HepG2 (cell line): ENCODE results near the gene KIF25. TPM values are rescaled to one million over a fixed set of nuclear protein-coding genes. Genes with fewer than 3 reads are reported as not detected.

Source experiments
- ATAC-seq: fragments of 200-7000 bp; cut with Tn5 transposase; 3 replicates; pipeline ENCODE4 v1.9.1; 2020; ENCODE audit warnings: mild to moderate bottlenecking, moderate library complexity
- BruUV-seq: library from RNA; stranded (reverse); fragments of 400-500 nt; replicated peaks from 2 replicates; lab custom pipeline; 2021; lab: Mats Ljungman, UMichigan
- CTCF ChIA-PET: fragments of 300-600 bp; formaldehyde crosslinking; extraction: SDS; loops from one replicate; lab custom pipeline; 2021; ENCODE audit warnings: low total read pairs, inconsistent platforms, low intra/inter-chr PET ratio; lab: Yijun Ruan, JAX
- POLR2A ChIA-PET: fragments of 350-600 bp; sonication (Branson Sonifier 250); formaldehyde crosslinking; loops from one replicate; lab custom pipeline; 2020; ENCODE audit warnings: antibody characterized with exemption, inconsistent platforms; lab: Yijun Ruan, JAX
- DNase-seq: peaks from one replicate; pipeline ENCODE4 v3.0.0-alpha.2; 2015; ENCODE audit warnings: low spot score
- FAIRE-seq: peaks from 3 replicates; lab custom pipeline; 2011; peaks lifted over from hg19 to GRCh38; lab: Jason Lieb, UNC
- H2AFZ ChIP-seq: one replicate; pipeline ENCODE4 v1.6.1; 2011; ENCODE audit warnings: low read length, inconsistent platforms
- H3K27ac ChIP-seq: fragments of 300-600 bp; 3 replicates; pipeline ENCODE4 v1.8.0; 2011; ENCODE audit warnings: mixed run types, mild to moderate bottlenecking, mixed read lengths, low read length, inconsistent platforms; ENCODE audit not compliant: insufficient read depth; ENCODE audit errors: extremely low read length
- H3K27me3 ChIP-seq, 2 experiments: fragments of 200-600 bp in 1 of 2; 2 replicates in 1 of 2; 3 replicates in 1 of 2; pipeline versions ENCODE4 v1.6.0 to v1.8.0; 2011; ENCODE audit warnings: low read length in 2 of 2, mild to moderate bottlenecking in 2 of 2, moderate library complexity in 2 of 2, inconsistent platforms in 1 of 2; ENCODE audit not compliant: insufficient read depth in 2 of 2, control insufficient read depth in 1 of 2
- H3K36me3 ChIP-seq, 2 experiments: fragments of 200-600 bp in 1 of 2; replicated peaks in 1 of 2; 2 replicates in 1 of 2; 3 replicates in 1 of 2; pipeline versions ENCODE4 v1.5.1 to v1.8.0; 2011; ENCODE audit warnings: low read length in 2 of 2, inconsistent platforms in 1 of 2; ENCODE audit not compliant: insufficient read depth in 2 of 2, control insufficient read depth in 1 of 2
- H3K4me1 ChIP-seq: 2 replicates; pipeline ENCODE4 v1.5.1; 2012; ENCODE audit warnings: low read length, inconsistent platforms; ENCODE audit not compliant: insufficient read depth
- H3K4me2 ChIP-seq: 2 replicates; pipeline ENCODE4 v1.6.0; 2011; ENCODE audit warnings: low read depth, low read length, inconsistent platforms
- H3K4me3 ChIP-seq, 3 experiments: fragments of 200-600 bp in 1 of 3; sonication (generic), shearing (Covaris generic) in 1 of 3; replicated peaks in 1 of 3; 2 replicates each; pipeline ENCODE4 v1.5.1; 2011 to 2016; ENCODE audit warnings: low read length in 3 of 3, inconsistent platforms in 2 of 3, low read depth in 2 of 3, mild to moderate bottlenecking in 2 of 3, control low read depth in 1 of 3, mixed read lengths in 1 of 3; ENCODE audit not compliant: insufficient read depth in 1 of 3
- H3K79me2 ChIP-seq: one replicate; pipeline ENCODE4 v1.6.1; 2011; ENCODE audit warnings: low read length, inconsistent platforms; ENCODE audit not compliant: insufficient read depth
- H3K9ac ChIP-seq: 2 replicates; pipeline ENCODE4 v1.6.0; 2011; ENCODE audit warnings: mild to moderate bottlenecking, low read depth, low read length, inconsistent platforms; ENCODE audit not compliant: insufficient read depth
- H3K9me3 ChIP-seq: 2 replicates; pipeline ENCODE4 v1.5.1; 2012; ENCODE audit warnings: mild to moderate bottlenecking, low read length
- H4K20me1 ChIP-seq: 2 replicates; pipeline ENCODE4 v1.6.0; 2011; ENCODE audit warnings: inconsistent platforms, mild to moderate bottlenecking, low read length, moderate library complexity; ENCODE audit not compliant: insufficient read depth
- CCAR2 ChIP-seq: fragments of 200-400 bp; formaldehyde crosslinking; optimal IDR thresholded peaks from 2 replicates; pipeline ENCODE3; 2018; ENCODE audit warnings: low read depth, mild to moderate bottlenecking, low read length, moderate library complexity
- KAT7 ChIP-seq: IDR thresholded peaks from 2 replicates; pipeline ENCODE4 v1.6.1; 2018; ENCODE audit warnings: borderline replicate concordance, missing compliant biosample characterization
- RARG ChIP-seq: sonication (generic); formaldehyde crosslinking; IDR thresholded peaks from 2 replicates; pipeline ENCODE4 v1.4.0; 2020; ENCODE audit warnings: low read depth, mild to moderate bottlenecking, missing genetic modification reagents
- TEAD3 ChIP-seq: optimal IDR thresholded peaks from 2 replicates; pipeline ENCODE3; 2016; ENCODE audit warnings: borderline replicate concordance
- ZNF720 ChIP-seq: sonication (generic); formaldehyde crosslinking; IDR thresholded peaks from 2 replicates; pipeline ENCODE4 v1.4.0; 2020; ENCODE audit warnings: missing genetic modification reagents
- ZNF768 ChIP-seq: sonication (generic); formaldehyde crosslinking; IDR thresholded peaks from 2 replicates; pipeline ENCODE4 v1.4.0; 2020; ENCODE audit warnings: missing genetic modification reagents
- WGBS: methylation state at CpG from one replicate; pipeline ENCODE4 v1.1.6; 2017; ENCODE audit warnings: low lambda C conversion rate; 5-methylcytosine and 5-hydroxymethylcytosine counted together
- in situ Hi-C: cut with HindIII; loops from 2 replicates; pipeline ENCODE4 v1.10.0; 2017; ENCODE audit warnings: low pct_unique_long_range_greater_than_20kb; ENCODE audit not compliant: extremely low pct_ligation_motif_present
- intact Hi-C: fragments of 100-400 bp; cut with micrococcal nuclease; formaldehyde crosslinking; loops from one replicate; pipeline ENCODE4 v1.10.0; 2022; ENCODE audit not compliant: unreplicated experiment
- polyA plus RNA-seq, 8 experiments: library from polyadenylated mRNA; depleted of rRNA in 3 of 8; stranded (reverse) in 7 of 8; unstranded in 1 of 8; fragments of >200 nt; fragmentation: Illumina TruSeq in 4 of 8; extraction: Trizol in 4 of 8; gene quantifications; 2 replicates each; pipeline versions ENCODE4 v1.2.1 to v1.2.3, GENCODE V29; 2011 to 2016; ENCODE audit warnings: low read depth in 4 of 8, missing spikeins in 1 of 8, mixed read lengths in 1 of 8; ENCODE audit not compliant: insufficient read depth in 1 of 8
- total RNA-seq, 5 experiments: library from RNA; depleted of rRNA; stranded (reverse); fragments of >200 nt; fragmentation: Illumina TruSeq; extraction: Trizol; gene quantifications; 2 replicates each; pipeline ENCODE4 v1.2.3, GENCODE V29; 2016; ENCODE audit warnings: low read depth in 1 of 5
- TF ChIP-seq, protein P1 (sequence below): sonication (generic); formaldehyde crosslinking; IDR thresholded peaks from 2 replicates; pipeline ENCODE4 v1.8.1; 2023; ENCODE audit warnings: mild to moderate bottlenecking, missing genetic modification reagents
- TF ChIP-seq, protein P2 (sequence below): sonication (generic); formaldehyde crosslinking; IDR thresholded peaks from 2 replicates; pipeline ENCODE4 v1.4.0; 2020; ENCODE audit warnings: missing genetic modification reagents
- TF ChIP-seq, protein P3 (sequence below): sonication (generic); formaldehyde crosslinking; IDR thresholded peaks from 2 replicates; pipeline ENCODE4 v1.9.0; 2022; ENCODE audit warnings: low read depth, missing genetic modification reagents
- TF ChIP-seq, protein P4 (sequence below): sonication (generic); formaldehyde crosslinking; IDR thresholded peaks from 2 replicates; pipeline ENCODE4 v1.5.0; 2020; ENCODE audit warnings: mild to moderate bottlenecking, missing genetic modification reagents, moderate library complexity

KIF25 gene
- total and polyA plus RNA-seq, 2 of the 13 experiments (the other 11 are each of a cell fraction or from before 2014, with no cell fraction given) = not detected

DNA sequence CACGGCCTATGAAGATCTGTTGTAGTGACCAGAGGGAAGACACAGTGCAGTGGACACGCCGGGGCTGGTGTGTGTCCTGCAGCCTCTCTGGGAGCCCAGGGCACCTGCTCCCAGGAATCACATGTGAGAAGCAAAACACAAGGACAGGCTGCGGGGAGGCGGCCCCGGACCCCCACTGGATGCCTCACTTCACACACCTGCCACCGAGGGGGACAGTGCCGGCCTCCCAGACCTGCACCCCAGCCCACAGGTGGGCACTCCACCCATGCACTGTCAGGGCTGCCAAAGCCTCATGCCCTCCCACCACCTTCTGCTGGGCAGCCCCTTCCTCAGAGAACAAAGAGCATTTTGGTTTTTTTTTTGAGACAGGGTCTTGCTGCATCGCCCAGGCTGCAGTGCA lies 54.2 kb downstream of the KIF25 start (continued):
- TF ChIP-seq, protein P1, sequence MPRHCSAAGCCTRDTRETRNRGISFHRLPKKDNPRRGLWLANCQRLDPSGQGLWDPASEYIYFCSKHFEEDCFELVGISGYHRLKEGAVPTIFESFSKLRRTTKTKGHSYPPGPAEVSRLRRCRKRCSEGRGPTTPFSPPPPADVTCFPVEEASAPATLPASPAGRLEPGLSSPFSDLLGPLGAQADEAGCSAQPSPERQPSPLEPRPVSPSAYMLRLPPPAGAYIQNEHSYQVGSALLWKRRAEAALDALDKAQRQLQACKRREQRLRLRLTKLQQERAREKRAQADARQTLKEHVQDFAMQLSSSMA (CRISPR knock-in tag) = no peak
- TF ChIP-seq KAT7 (CRISPR knock-in tag) (no peak), RARG (CRISPR knock-in tag) (no peak), ZNF720 (CRISPR knock-in tag) (no peak), TEAD3 (CRISPR knock-in tag) (no peak), CCAR2 (no peak)
- TF ChIP-seq, protein P2, sequence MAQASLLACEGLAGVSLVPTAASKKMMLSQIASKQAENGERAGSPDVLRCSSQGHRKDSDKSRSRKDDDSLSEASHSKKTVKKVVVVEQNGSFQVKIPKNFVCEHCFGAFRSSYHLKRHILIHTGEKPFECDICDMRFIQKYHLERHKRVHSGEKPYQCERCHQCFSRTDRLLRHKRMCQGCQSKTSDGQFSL (CRISPR knock-in tag) = no peak

DNA sequence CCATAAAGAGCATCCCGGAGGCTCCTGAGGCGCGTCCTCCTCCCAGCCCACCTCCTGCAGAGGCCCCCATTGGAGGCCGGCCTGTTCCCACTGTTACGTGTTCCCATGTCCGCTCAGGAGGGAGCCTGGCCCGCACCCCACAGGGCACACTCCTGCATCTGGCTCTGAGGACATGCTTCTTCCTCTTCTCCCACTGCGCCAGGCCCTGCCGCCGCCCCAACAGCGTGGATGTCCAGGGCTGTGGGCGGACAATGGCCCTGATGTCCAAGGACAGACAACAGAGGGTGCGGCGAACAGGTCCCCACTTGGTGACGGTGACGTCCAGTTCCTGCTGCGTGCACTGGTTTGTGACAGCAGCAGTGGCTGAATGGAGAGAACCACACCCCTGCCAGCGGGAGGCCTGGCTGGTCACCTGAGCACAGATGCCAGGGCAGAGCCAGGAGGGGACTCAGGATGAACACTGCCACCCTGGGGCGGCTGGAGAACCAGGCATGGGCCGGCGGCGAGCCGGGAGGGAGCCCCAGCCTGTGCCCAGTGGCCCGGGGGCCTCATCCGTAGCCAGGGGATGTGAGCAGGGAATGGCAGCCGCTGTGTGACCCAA lies 54.9 kb downstream of the KIF25 start:
- Histone ChIP-seq H4K20me1 (no peaks in the 10 kb centered on the region), H3K4me2 (no peak overlapping the region), H3K9me3 (no peaks in the 10 kb centered on the region), H3K27ac (no peak overlapping the region), H3K4me1 (no peaks in the 10 kb centered on the region), H3K79me2 (no peaks in the 10 kb centered on the region), H3K4me3 (no peak overlapping the region), H3K36me3 (no peaks in the 10 kb centered on the region), H3K27me3 (peaks cover 23 to 81% of the 10 kb centered on the region in 2 experiments), H3K9ac (no peak overlapping the region), H2AFZ (no peak overlapping the region)
- ChIA-PET CTCF (no interaction called here), POLR2A (no interaction called here)
- FAIRE-seq (no peak), ATAC-seq (no peak), DNase-seq (no peak)
- intact Hi-C loops = no loop called here
- in situ Hi-C loops = loop anchor here (10.0 kb wide), 1 partner anchor 82 kb away; no protein-coding TSS in a partner anchor
- 72% methylated on average over 17 of the region's 26 CpGs for WGBS
- no TSS peak for BruUV-seq
- TF ChIP-seq, protein P3, sequence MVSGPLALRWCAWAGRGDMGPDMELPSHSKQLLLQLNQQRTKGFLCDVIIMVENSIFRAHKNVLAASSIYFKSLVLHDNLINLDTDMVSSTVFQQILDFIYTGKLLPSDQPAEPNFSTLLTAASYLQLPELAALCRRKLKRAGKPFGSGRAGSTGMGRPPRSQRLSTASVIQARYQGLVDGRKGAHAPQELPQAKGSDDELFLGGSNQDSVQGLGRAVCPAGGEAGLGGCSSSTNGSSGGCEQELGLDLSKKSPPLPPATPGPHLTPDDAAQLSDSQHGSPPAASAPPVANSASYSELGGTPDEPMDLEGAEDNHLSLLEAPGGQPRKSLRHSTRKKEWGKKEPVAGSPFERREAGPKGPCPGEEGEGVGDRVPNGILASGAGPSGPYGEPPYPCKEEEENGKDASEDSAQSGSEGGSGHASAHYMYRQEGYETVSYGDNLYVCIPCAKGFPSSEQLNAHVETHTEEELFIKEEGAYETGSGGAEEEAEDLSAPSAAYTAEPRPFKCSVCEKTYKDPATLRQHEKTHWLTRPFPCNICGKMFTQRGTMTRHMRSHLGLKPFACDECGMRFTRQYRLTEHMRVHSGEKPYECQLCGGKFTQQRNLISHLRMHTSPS (CRISPR knock-in tag) = no peak
- peak; percentile 30; the same call in 1 of the 2 replicates for TF ChIP-seq ZNF768 (CRISPR knock-in tag)
- TF ChIP-seq, protein P4, sequence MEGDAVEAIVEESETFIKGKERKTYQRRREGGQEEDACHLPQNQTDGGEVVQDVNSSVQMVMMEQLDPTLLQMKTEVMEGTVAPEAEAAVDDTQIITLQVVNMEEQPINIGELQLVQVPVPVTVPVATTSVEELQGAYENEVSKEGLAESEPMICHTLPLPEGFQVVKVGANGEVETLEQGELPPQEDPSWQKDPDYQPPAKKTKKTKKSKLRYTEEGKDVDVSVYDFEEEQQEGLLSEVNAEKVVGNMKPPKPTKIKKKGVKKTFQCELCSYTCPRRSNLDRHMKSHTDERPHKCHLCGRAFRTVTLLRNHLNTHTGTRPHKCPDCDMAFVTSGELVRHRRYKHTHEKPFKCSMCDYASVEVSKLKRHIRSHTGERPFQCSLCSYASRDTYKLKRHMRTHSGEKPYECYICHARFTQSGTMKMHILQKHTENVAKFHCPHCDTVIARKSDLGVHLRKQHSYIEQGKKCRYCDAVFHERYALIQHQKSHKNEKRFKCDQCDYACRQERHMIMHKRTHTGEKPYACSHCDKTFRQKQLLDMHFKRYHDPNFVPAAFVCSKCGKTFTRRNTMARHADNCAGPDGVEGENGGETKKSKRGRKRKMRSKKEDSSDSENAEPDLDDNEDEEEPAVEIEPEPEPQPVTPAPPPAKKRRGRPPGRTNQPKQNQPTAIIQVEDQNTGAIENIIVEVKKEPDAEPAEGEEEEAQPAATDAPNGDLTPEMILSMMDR = 0 out of 2 replicates have a peak, but pooled peaks have one; percentile 10
